Astrocyte (in vitro differentiated cells and primary cell): ENCODE measurements around the gene SNRPA. TPM values are rescaled to one million over a fixed set of nuclear protein-coding genes. Genes with fewer than 3 reads are reported as not detected.
A peak's percentile ranks its signal among the peaks of the same experiment; 100 is the strongest.
"Not testable (repeated sequence)": the region's sequence is repeated elsewhere in the genome, so short reads cannot be mapped to it uniquely, and the experiment has no call there.

Experiments used
- DNase-seq: peaks from one replicate; pipeline ENCODE4 v3.0.0-alpha.2; 2010; ENCODE audit warnings: low read depth
- FAIRE-seq: peaks from 2 replicates; lab custom pipeline; 2011; peaks lifted over from hg19 to GRCh38; lab: Jason Lieb, UNC
- H2AFZ ChIP-seq: 2 replicates; pipeline ENCODE4 v1.6.0; 2012; ENCODE audit warnings: low read depth, low read length, inconsistent platforms
- H3K27ac ChIP-seq: 2 replicates; pipeline ENCODE4 v1.5.1; 2011; ENCODE audit warnings: low read depth, low read length, inconsistent platforms
- H3K27me3 ChIP-seq: 2 replicates; pipeline ENCODE4 v1.6.0; 2011; ENCODE audit warnings: low read length, inconsistent platforms; ENCODE audit not compliant: insufficient read depth
- H3K36me3 ChIP-seq: 2 replicates; pipeline ENCODE4 v1.5.1; 2011; ENCODE audit warnings: low read length, inconsistent platforms; ENCODE audit not compliant: insufficient read depth
- H3K4me1 ChIP-seq: 2 replicates; pipeline ENCODE4 v1.5.1; 2011; ENCODE audit warnings: low read length, inconsistent platforms; ENCODE audit not compliant: insufficient read depth
- H3K4me2 ChIP-seq: 2 replicates; pipeline ENCODE4 v1.6.0; 2012; ENCODE audit warnings: low read length, inconsistent platforms
- H3K4me3 ChIP-seq: 2 replicates; pipeline ENCODE4 v1.5.1; 2011; ENCODE audit warnings: low read depth, mild to moderate bottlenecking, low read length, inconsistent platforms; ENCODE audit not compliant: insufficient read depth
- H3K79me2 ChIP-seq: 2 replicates; pipeline ENCODE4 v1.6.0; 2012; ENCODE audit warnings: mild to moderate bottlenecking, low read length, inconsistent platforms; ENCODE audit not compliant: insufficient read depth
- H3K9ac ChIP-seq: 2 replicates; pipeline ENCODE4 v1.6.0; 2012; ENCODE audit warnings: mild to moderate bottlenecking, low read length, inconsistent platforms
- H3K9me3 ChIP-seq: 2 replicates; pipeline ENCODE4 v1.5.1; 2012; ENCODE audit warnings: low read depth, mild to moderate bottlenecking, low read length, inconsistent platforms; ENCODE audit not compliant: insufficient read depth
- H4K20me1 ChIP-seq: 2 replicates; pipeline ENCODE4 v1.6.0; 2012; ENCODE audit warnings: low read length, inconsistent platforms; ENCODE audit not compliant: insufficient read depth
- H3K27ac Mint-ChIP-seq: one replicate; pipeline ENCODE4 v1.8.0; 2021; ENCODE audit warnings: mild to moderate bottlenecking, mixed read lengths; ENCODE audit not compliant: unreplicated experiment
- H3K27me3 Mint-ChIP-seq: one replicate; pipeline ENCODE4 v1.8.0; 2021; ENCODE audit warnings: low read depth, mixed read lengths; ENCODE audit not compliant: unreplicated experiment
- H3K36me3 Mint-ChIP-seq: one replicate; pipeline ENCODE4 v1.8.0; 2021; ENCODE audit warnings: low read depth, mixed read lengths; ENCODE audit not compliant: unreplicated experiment
- H3K4me1 Mint-ChIP-seq: one replicate; pipeline ENCODE4 v1.8.0; 2021; ENCODE audit warnings: low read depth, mixed read lengths; ENCODE audit not compliant: unreplicated experiment
- H3K4me3 Mint-ChIP-seq: one replicate; pipeline ENCODE4 v1.8.0; 2021; ENCODE audit warnings: mild to moderate bottlenecking, moderate library complexity, mixed read lengths; ENCODE audit not compliant: unreplicated experiment
- H3K9me3 Mint-ChIP-seq: one replicate; pipeline ENCODE4 v1.8.0; 2021; ENCODE audit warnings: mild to moderate bottlenecking, mixed read lengths; ENCODE audit not compliant: unreplicated experiment
- CTCF ChIP-seq: IDR thresholded peaks from 2 replicates; pipeline ENCODE4 v1.5.1; 2011; ENCODE audit warnings: low read depth, mild to moderate bottlenecking, inconsistent platforms, low read length, moderate library complexity; ENCODE audit not compliant: insufficient read depth
- EZH2 ChIP-seq: IDR thresholded peaks from 2 replicates; pipeline ENCODE4 v1.6.1; 2012; ENCODE audit warnings: mild to moderate bottlenecking, low read length, inconsistent platforms; ENCODE audit not compliant: insufficient read depth
- total RNA-seq: library from RNA; stranded (reverse); gene quantifications from 2 replicates; pipeline ENCODE4 v1.2.1, GENCODE V29; 2021

SNRPA gene
- total RNA-seq, 1 donor from 2014 or later = 67.0 TPM

- peaks cover 4% of the 10 kb centered on the region for H3K36me3 ChIP-seq
- TF ChIP-seq CTCF (no peak), EZH2 (no peak)
- H3K4me1 ChIP-seq = peaks cover 27% of the 10 kb centered on the region
- no peak for FAIRE-seq
- H3K9ac ChIP-seq = no peak overlapping the region
- Mint-ChIP-seq H3K36me3 (peaks cover 14% of the 10 kb centered on the region), H3K27ac (peak overlapping the region; percentile 47), H3K4me1 (peaks cover 34% of the 10 kb centered on the region), H3K27me3 (peaks cover 6% of the 10 kb centered on the region), H3K4me3 (peak overlapping the region; percentile 64), H3K9me3 (no peaks in the 10 kb centered on the region)
- no peak overlapping the region for H3K4me3 ChIP-seq
- H3K27ac ChIP-seq = no peak overlapping the region
- H3K9me3 ChIP-seq = no peaks in the 10 kb centered on the region
- peaks cover 54% of the 10 kb centered on the region for H4K20me1 ChIP-seq
- no peak for DNase-seq
- peaks cover 41% of the 10 kb centered on the region for H3K79me2 ChIP-seq
- peaks cover 11% of the 10 kb centered on the region for H3K27me3 ChIP-seq
- peak overlapping the region; percentile 78 for H3K4me2 ChIP-seq
- no peak overlapping the region for H2AFZ ChIP-seq
Observed at GRCh38 chr19:40809358-40810086, 58.5 kb downstream of the SNRPA start.

- H3K27ac Mint-ChIP-seq = peak overlapping the region; percentile 47
- TF ChIP-seq CTCF (no peak), EZH2 (no peak)
Observed at GRCh38 chr19:40810160-40810559, 59.2 kb downstream of the SNRPA start.

GRCh38 chr19:40810649-40811408 lies 59.8 kb downstream of the SNRPA start:
- H3K9me3 Mint-ChIP-seq, H3K36me3 ChIP-seq, H3K9me3 ChIP-seq, H3K9ac ChIP-seq, H2AFZ ChIP-seq, FAIRE-seq, H3K27ac ChIP-seq: not testable (repeated sequence)
- Histone ChIP-seq H3K4me2 (peak overlapping the region; percentile 78), H4K20me1 (peaks cover 41% of the 10 kb centered on the region), H3K4me3 (peak overlapping the region; percentile 36), H3K27me3 (peaks cover 11% of the 10 kb centered on the region), H3K4me1 (peaks cover 24% of the 10 kb centered on the region), H3K79me2 (peaks cover 28% of the 10 kb centered on the region)
- Mint-ChIP-seq H3K4me3 (peak overlapping the region; percentile 85), H3K4me1 (peaks cover 29% of the 10 kb centered on the region), H3K27me3 (peaks cover 14% of the 10 kb centered on the region), H3K36me3 (peaks cover 14% of the 10 kb centered on the region), H3K27ac (peak overlapping the region; percentile 97)
- DNase-seq = peak; percentile 60

More at GRCh38 chr19:40810160-40810559, 59.2 kb downstream of the SNRPA start:
- H3K9me3 Mint-ChIP-seq = no peaks in the 10 kb centered on the region
- peaks cover 10% of the 10 kb centered on the region for H3K27me3 Mint-ChIP-seq
- Histone ChIP-seq H3K4me3 (no peak overlapping the region), H3K27me3 (peaks cover 11% of the 10 kb centered on the region), H3K9ac (no peak overlapping the region), H3K9me3 (no peaks in the 10 kb centered on the region), H4K20me1 (peaks cover 48% of the 10 kb centered on the region), H3K4me1 (peaks cover 24% of the 10 kb centered on the region), H3K36me3 (peaks cover 4% of the 10 kb centered on the region), H3K27ac (no peak overlapping the region), H2AFZ (no peak overlapping the region), H3K79me2 (peaks cover 35% of the 10 kb centered on the region), H3K4me2 (peak overlapping the region; percentile 78)
- DNase-seq (no peak), FAIRE-seq (no peak)
- peaks cover 14% of the 10 kb centered on the region for H3K36me3 Mint-ChIP-seq
- H3K4me1 Mint-ChIP-seq = peaks cover 29% of the 10 kb centered on the region
- H3K4me3 Mint-ChIP-seq = peak overlapping the region; percentile 64
